ENCODE measurements around the gene CEMIP. TPM values are rescaled to one million over a fixed set of nuclear protein-coding genes. Genes with fewer than 3 reads are reported as not detected.

Gene CEMIP
- polyA plus RNA-seq, 2 of the 4 experiments (the other 2 are of a cell fraction) = 0.54 to 0.84 TPM

DNA sequence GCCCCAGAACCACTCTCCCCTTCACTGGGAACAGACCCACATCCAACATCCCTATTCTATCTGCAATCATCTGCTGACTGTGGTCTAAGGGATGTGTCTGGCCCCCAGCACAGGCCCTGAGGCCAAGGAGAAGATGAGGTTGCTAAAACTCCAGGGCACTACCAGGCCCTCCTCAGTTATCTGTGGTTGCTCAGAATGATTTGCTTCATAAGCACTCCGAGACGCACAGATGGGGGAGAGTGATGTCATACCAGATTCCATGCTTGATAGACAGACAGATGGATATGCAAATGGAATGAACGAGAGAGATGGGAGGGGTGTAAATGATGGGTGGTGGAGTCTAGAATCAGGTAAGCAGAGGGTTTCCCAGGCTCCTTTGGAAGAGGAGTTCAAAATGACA lies 57.8 kb downstream of the CEMIP start:
- H3K9me3 ChIP-seq = no peaks in the 10 kb centered on the region
- no peak overlapping the region for H3K27ac ChIP-seq
- 78% methylated on average over 3 of the region's 3 CpGs for WGBS (ENCODE audit: missing lambda C conversion rate)
- TF ChIP-seq JUNB (IDR thresholded peaks at IDR 0.05) = no peak
- TF ChIP-seq SMC3 (IDR thresholded peaks at IDR 0.05) = no peak
- no peak for TF ChIP-seq KDM5A (IDR thresholded peaks at IDR 0.05)
- no peak for TF ChIP-seq CBX8 (IDR thresholded peaks at IDR 0.05)
- no peak for TF ChIP-seq ZSCAN20 (CRISPR knock-in tag; IDR thresholded peaks at IDR 0.05)
- TF ChIP-seq HOXB13 (CRISPR knock-in tag; IDR thresholded peaks at IDR 0.05; ENCODE audit: low read depth) = no peak
- no peak for TF ChIP-seq BHLHE40 (IDR thresholded peaks at IDR 0.05; ENCODE audit: low read depth, low read length)
- no peak for TF ChIP-seq RCOR1 (IDR thresholded peaks at IDR 0.05; ENCODE audit: low read depth, low read length)
- TF ChIP-seq NPAS2 (CRISPR knock-in tag; IDR thresholded peaks at IDR 0.05; ENCODE audit: borderline replicate concordance) = no peak
- no peak for TF ChIP-seq RFX5 (IDR thresholded peaks at IDR 0.05)
- no peak for TF ChIP-seq SREBF2 (IDR thresholded peaks at IDR 0.05)
- no peak for TF ChIP-seq POLR2A (IDR thresholded peaks at IDR 0.05; ENCODE audit: low read length)
- TF ChIP-seq, protein P1, sequence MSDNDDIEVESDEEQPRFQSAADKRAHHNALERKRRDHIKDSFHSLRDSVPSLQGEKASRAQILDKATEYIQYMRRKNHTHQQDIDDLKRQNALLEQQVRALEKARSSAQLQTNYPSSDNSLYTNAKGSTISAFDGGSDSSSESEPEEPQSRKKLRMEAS (IDR thresholded peaks at IDR 0.05) = no peak
- no peak for TF ChIP-seq POLR2AphosphoS2 (conservative IDR thresholded peaks at IDR 0.05; ENCODE audit: low read length)
- no peak for TF ChIP-seq HDAC2 (IDR thresholded peaks at IDR 0.05)
- TF ChIP-seq ATOH8 (CRISPR knock-in tag; IDR thresholded peaks at IDR 0.05; ENCODE audit: low read depth) = no peak
- TF ChIP-seq, protein P2, sequence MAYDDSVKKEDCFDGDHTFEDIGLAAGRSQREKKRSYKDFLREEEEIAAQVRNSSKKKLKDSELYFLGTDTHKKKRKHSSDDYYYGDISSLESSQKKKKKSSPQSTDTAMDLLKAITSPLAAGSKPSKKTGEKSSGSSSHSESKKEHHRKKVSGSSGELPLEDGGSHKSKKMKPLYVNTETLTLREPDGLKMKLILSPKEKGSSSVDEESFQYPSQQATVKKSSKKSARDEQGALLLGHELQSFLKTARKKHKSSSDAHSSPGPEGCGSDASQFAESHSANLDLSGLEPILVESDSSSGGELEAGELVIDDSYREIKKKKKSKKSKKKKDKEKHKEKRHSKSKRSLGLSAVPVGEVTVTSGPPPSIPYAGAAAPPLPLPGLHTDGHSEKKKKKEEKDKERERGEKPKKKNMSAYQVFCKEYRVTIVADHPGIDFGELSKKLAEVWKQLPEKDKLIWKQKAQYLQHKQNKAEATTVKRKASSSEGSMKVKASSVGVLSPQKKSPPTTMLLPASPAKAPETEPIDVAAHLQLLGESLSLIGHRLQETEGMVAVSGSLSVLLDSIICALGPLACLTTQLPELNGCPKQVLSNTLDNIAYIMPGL (CRISPR knock-in tag; IDR thresholded peaks at IDR 0.05; ENCODE audit: borderline replicate concordance) = no peak
- no peak for TF ChIP-seq NFE2L2 (conservative IDR thresholded peaks at IDR 0.05; ENCODE audit: low read length)
- no peak for TF ChIP-seq EHF (CRISPR knock-in tag; IDR thresholded peaks at IDR 0.05)
- TF ChIP-seq RAD21 (conservative IDR thresholded peaks at IDR 0.05 in 1 of 2, IDR thresholded peaks at IDR 0.05 in 1 of 2) = no peak
- DNase-seq (ENCODE audit: low read depth in 1 of 2, low spot score in 1 of 2) (no peak), FAIRE-seq (peak; percentile 13), ATAC-seq (no peak)
- CTCF ChIA-PET = interaction anchor here (0.6 to 1.7 kb wide), 5 partner anchors 20 to 241 kb away, joined by 3 to 6 read pairs (median 4); partner anchors contain the start of gene CEMIP
- POLR2A ChIA-PET = no interaction called here
- peaks cover 17% of the 10 kb centered on the region; the same call in 2 of the 3 replicates for H3K4me1 ChIP-seq
- no peak overlapping the region for H3K4me3 ChIP-seq
- no peak overlapping the region for H3K4me2 ChIP-seq

DNA sequence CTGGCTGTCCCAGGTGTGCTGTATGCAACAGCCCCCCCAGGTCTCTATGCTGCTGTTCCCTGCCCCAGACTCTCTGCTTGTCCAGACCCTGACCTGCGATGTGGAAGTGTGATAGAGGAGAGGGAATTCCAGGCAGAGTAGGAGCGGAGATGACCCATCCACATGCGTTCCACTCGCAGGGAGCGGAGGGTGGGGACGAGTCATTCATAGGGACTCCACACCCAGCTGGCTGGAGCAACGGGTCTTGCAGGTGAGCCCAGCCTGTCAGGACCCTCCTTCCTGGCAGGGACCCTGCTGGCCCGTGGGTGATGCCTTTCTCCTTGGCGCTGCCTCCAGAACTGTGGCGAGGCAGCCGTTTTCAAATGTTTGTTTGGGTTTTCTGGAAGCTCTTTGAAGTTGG lies 58.8 kb downstream of the CEMIP start:
- H3K9me3 ChIP-seq = no peaks in the 10 kb centered on the region
- POLR2A ChIA-PET = no interaction called here
- no peak overlapping the region for H3K27ac ChIP-seq
- H3K4me1 ChIP-seq = peaks cover 23% of the 10 kb centered on the region; the same call in 2 of the 3 replicates
- ATAC-seq (no peak), DNase-seq (ENCODE audit: low read depth in 1 of 2, low spot score in 1 of 2) (no peak), FAIRE-seq (no peak)
- no peak overlapping the region for H3K4me3 ChIP-seq
- WGBS (ENCODE audit: missing lambda C conversion rate) = 71% methylated on average over 11 of the region's 11 CpGs
- H3K4me2 ChIP-seq = no peak overlapping the region
- CTCF ChIA-PET = interaction anchor here (1.2 kb wide), 1 partner anchor 242 kb away, joined by 3 read pairs; no protein-coding TSS in a partner anchor
- no peak for TF ChIP-seq JUN (IDR thresholded peaks at IDR 0.05)
- no peak for TF ChIP-seq RAD21 (conservative IDR thresholded peaks at IDR 0.05 in 1 of 2, IDR thresholded peaks at IDR 0.05 in 1 of 2)
- no peak for TF ChIP-seq SMC3 (IDR thresholded peaks at IDR 0.05)
- TF ChIP-seq GATA3 (IDR thresholded peaks at IDR 0.05; ENCODE audit: borderline replicate concordance) = no peak
- no peak for TF ChIP-seq CHD2 (IDR thresholded peaks at IDR 0.05; ENCODE audit: low read length, partially characterized antibody)
- no peak for TF ChIP-seq MAFK (IDR thresholded peaks at IDR 0.05; ENCODE audit: partially characterized antibody)
- TF ChIP-seq ZFP36 (IDR thresholded peaks at IDR 0.05; ENCODE audit: borderline replicate concordance, partially characterized antibody) = no peak
- TF ChIP-seq ZC3H11A (IDR thresholded peaks at IDR 0.05) = no peak
- no peak for TF ChIP-seq RARB (CRISPR knock-in tag; IDR thresholded peaks at IDR 0.05)
- no peak for TF ChIP-seq RFX5 (IDR thresholded peaks at IDR 0.05)
- no peak for TF ChIP-seq MYC (IDR thresholded peaks at IDR 0.05; ENCODE audit: borderline replicate concordance, low read length)
- no peak for TF ChIP-seq HOXB13 (CRISPR knock-in tag; IDR thresholded peaks at IDR 0.05; ENCODE audit: low read depth)
- TF ChIP-seq CEBPB (IDR thresholded peaks at IDR 0.05) = no peak
- no peak for TF ChIP-seq RNF2 (IDR thresholded peaks at IDR 0.05; ENCODE audit: borderline replicate concordance, low read depth)
- TF ChIP-seq HDAC2 (IDR thresholded peaks at IDR 0.05) = no peak
- TF ChIP-seq, protein P3, sequence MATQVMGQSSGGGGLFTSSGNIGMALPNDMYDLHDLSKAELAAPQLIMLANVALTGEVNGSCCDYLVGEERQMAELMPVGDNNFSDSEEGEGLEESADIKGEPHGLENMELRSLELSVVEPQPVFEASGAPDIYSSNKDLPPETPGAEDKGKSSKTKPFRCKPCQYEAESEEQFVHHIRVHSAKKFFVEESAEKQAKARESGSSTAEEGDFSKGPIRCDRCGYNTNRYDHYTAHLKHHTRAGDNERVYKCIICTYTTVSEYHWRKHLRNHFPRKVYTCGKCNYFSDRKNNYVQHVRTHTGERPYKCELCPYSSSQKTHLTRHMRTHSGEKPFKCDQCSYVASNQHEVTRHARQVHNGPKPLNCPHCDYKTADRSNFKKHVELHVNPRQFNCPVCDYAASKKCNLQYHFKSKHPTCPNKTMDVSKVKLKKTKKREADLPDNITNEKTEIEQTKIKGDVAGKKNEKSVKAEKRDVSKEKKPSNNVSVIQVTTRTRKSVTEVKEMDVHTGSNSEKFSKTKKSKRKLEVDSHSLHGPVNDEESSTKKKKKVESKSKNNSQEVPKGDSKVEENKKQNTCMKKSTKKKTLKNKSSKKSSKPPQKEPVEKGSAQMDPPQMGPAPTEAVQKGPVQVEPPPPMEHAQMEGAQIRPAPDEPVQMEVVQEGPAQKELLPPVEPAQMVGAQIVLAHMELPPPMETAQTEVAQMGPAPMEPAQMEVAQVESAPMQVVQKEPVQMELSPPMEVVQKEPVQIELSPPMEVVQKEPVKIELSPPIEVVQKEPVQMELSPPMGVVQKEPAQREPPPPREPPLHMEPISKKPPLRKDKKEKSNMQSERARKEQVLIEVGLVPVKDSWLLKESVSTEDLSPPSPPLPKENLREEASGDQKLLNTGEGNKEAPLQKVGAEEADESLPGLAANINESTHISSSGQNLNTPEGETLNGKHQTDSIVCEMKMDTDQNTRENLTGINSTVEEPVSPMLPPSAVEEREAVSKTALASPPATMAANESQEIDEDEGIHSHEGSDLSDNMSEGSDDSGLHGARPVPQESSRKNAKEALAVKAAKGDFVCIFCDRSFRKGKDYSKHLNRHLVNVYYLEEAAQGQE (IDR thresholded peaks at IDR 0.05) = no peak
- TF ChIP-seq EHF (CRISPR knock-in tag; IDR thresholded peaks at IDR 0.05) = no peak
- no peak for TF ChIP-seq FOSB (CRISPR knock-in tag; IDR thresholded peaks at IDR 0.05)
- TF ChIP-seq NFE2L2 (conservative IDR thresholded peaks at IDR 0.05; ENCODE audit: low read length) = no peak
- TF ChIP-seq NR3C1 (IDR thresholded peaks at IDR 0.05) = no peak
